HepG2 (cell line): ENCODE data around the gene IL1RAP. TPM values are rescaled to one million over a fixed set of nuclear protein-coding genes. Genes with fewer than 3 reads are reported as not detected.
A peak's percentile ranks its signal among the peaks of the same experiment; 100 is the strongest.

Source experiments
- ATAC-seq: fragments of 200-7000 bp; cut with Tn5 transposase; 3 replicates; pipeline ENCODE4 v1.9.1; 2020; ENCODE audit warnings: mild to moderate bottlenecking, moderate library complexity
- BruUV-seq: library from RNA; stranded (reverse); fragments of 400-500 nt; replicated peaks from 2 replicates; lab custom pipeline; 2021; lab: Mats Ljungman, UMichigan
- CTCF ChIA-PET: fragments of 300-600 bp; formaldehyde crosslinking; extraction: SDS; loops from one replicate; lab custom pipeline; 2021; ENCODE audit warnings: low total read pairs, inconsistent platforms, low intra/inter-chr PET ratio; lab: Yijun Ruan, JAX
- POLR2A ChIA-PET: fragments of 350-600 bp; sonication (Branson Sonifier 250); formaldehyde crosslinking; loops from one replicate; lab custom pipeline; 2020; ENCODE audit warnings: antibody characterized with exemption, inconsistent platforms; lab: Yijun Ruan, JAX
- DNase-seq: peaks from one replicate; pipeline ENCODE4 v3.0.0-alpha.2; 2015; ENCODE audit warnings: low spot score
- FAIRE-seq: peaks from 3 replicates; lab custom pipeline; 2011; peaks lifted over from hg19 to GRCh38; lab: Jason Lieb, UNC
- H2AFZ ChIP-seq: one replicate; pipeline ENCODE4 v1.6.1; 2011; ENCODE audit warnings: low read length, inconsistent platforms
- H3K27ac ChIP-seq: fragments of 300-600 bp; 3 replicates; pipeline ENCODE4 v1.8.0; 2011; ENCODE audit warnings: mixed run types, mild to moderate bottlenecking, mixed read lengths, low read length, inconsistent platforms; ENCODE audit not compliant: insufficient read depth; ENCODE audit errors: extremely low read length
- H3K27me3 ChIP-seq, 2 experiments: fragments of 200-600 bp in 1 of 2; 2 replicates in 1 of 2; 3 replicates in 1 of 2; pipeline versions ENCODE4 v1.6.0 to v1.8.0; 2011; ENCODE audit warnings: low read length in 2 of 2, mild to moderate bottlenecking in 2 of 2, moderate library complexity in 2 of 2, inconsistent platforms in 1 of 2; ENCODE audit not compliant: insufficient read depth in 2 of 2, control insufficient read depth in 1 of 2
- H3K36me3 ChIP-seq, 2 experiments: fragments of 200-600 bp in 1 of 2; replicated peaks in 1 of 2; 2 replicates in 1 of 2; 3 replicates in 1 of 2; pipeline versions ENCODE4 v1.5.1 to v1.8.0; 2011; ENCODE audit warnings: low read length in 2 of 2, inconsistent platforms in 1 of 2; ENCODE audit not compliant: insufficient read depth in 2 of 2, control insufficient read depth in 1 of 2
- H3K4me1 ChIP-seq: 2 replicates; pipeline ENCODE4 v1.5.1; 2012; ENCODE audit warnings: low read length, inconsistent platforms; ENCODE audit not compliant: insufficient read depth
- H3K4me2 ChIP-seq: 2 replicates; pipeline ENCODE4 v1.6.0; 2011; ENCODE audit warnings: low read depth, low read length, inconsistent platforms
- H3K4me3 ChIP-seq, 3 experiments: fragments of 200-600 bp in 1 of 3; sonication (generic), shearing (Covaris generic) in 1 of 3; replicated peaks in 1 of 3; 2 replicates each; pipeline ENCODE4 v1.5.1; 2011 to 2016; ENCODE audit warnings: low read length in 3 of 3, inconsistent platforms in 2 of 3, low read depth in 2 of 3, mild to moderate bottlenecking in 2 of 3, control low read depth in 1 of 3, mixed read lengths in 1 of 3; ENCODE audit not compliant: insufficient read depth in 1 of 3
- H3K79me2 ChIP-seq: one replicate; pipeline ENCODE4 v1.6.1; 2011; ENCODE audit warnings: low read length, inconsistent platforms; ENCODE audit not compliant: insufficient read depth
- H3K9ac ChIP-seq: 2 replicates; pipeline ENCODE4 v1.6.0; 2011; ENCODE audit warnings: mild to moderate bottlenecking, low read depth, low read length, inconsistent platforms; ENCODE audit not compliant: insufficient read depth
- H3K9me3 ChIP-seq: 2 replicates; pipeline ENCODE4 v1.5.1; 2012; ENCODE audit warnings: mild to moderate bottlenecking, low read length
- H4K20me1 ChIP-seq: 2 replicates; pipeline ENCODE4 v1.6.0; 2011; ENCODE audit warnings: inconsistent platforms, mild to moderate bottlenecking, low read length, moderate library complexity; ENCODE audit not compliant: insufficient read depth
- DBP ChIP-seq: sonication (generic); formaldehyde crosslinking; IDR thresholded peaks from 2 replicates; pipeline ENCODE4 v1.4.0; 2020; ENCODE audit warnings: missing genetic modification reagents; ENCODE audit errors: not compliant biosample characterization
- EHMT2 ChIP-seq: fragments of 200-600 bp; sonication (generic); IDR thresholded peaks from 2 replicates; pipeline ENCODE4 v1.7.0; 2017; ENCODE audit warnings: antibody characterized with exemption, low read depth, low read length, borderline replicate concordance
- EP300 ChIP-seq, 3 experiments: sonication (generic) in 1 of 3; formaldehyde crosslinking in 1 of 3; IDR thresholded peaks; 2 replicates each; pipeline versions ENCODE4 v1.5.1 to v1.6.1; 2011 to 2020; ENCODE audit warnings: low read depth in 2 of 3, low read length in 2 of 3, borderline replicate concordance in 1 of 3, improper control_type of control experiment in 1 of 3, mild to moderate bottlenecking in 1 of 3, missing genetic modification reagents in 1 of 3, moderate library complexity in 1 of 3
- GTF3A ChIP-seq: sonication (generic); formaldehyde crosslinking; conservative IDR thresholded peaks from 2 replicates; pipeline ENCODE4 v1.4.0; 2020; ENCODE audit warnings: mild to moderate bottlenecking, missing genetic modification reagents
- ISL2 ChIP-seq: sonication (generic); formaldehyde crosslinking; IDR thresholded peaks from 2 replicates; pipeline ENCODE4 v1.5.0; 2020; ENCODE audit warnings: missing genetic modification reagents
- NCOR1 ChIP-seq: fragments of 200-600 bp; sonication (generic); IDR thresholded peaks from 2 replicates; pipeline ENCODE4 v1.7.0; 2017; ENCODE audit warnings: antibody characterized with exemption, low read length, borderline replicate concordance
- ZFP41 ChIP-seq: sonication (generic); formaldehyde crosslinking; IDR thresholded peaks from 2 replicates; pipeline ENCODE4 v1.4.0; 2020; ENCODE audit warnings: mild to moderate bottlenecking, missing genetic modification reagents, borderline replicate concordance
- WGBS: methylation state at CpG from one replicate; pipeline ENCODE4 v1.1.6; 2017; ENCODE audit warnings: low lambda C conversion rate; 5-methylcytosine and 5-hydroxymethylcytosine counted together
- in situ Hi-C: cut with HindIII; loops from 2 replicates; pipeline ENCODE4 v1.10.0; 2017; ENCODE audit warnings: low pct_unique_long_range_greater_than_20kb; ENCODE audit not compliant: extremely low pct_ligation_motif_present
- intact Hi-C: fragments of 100-400 bp; cut with micrococcal nuclease; formaldehyde crosslinking; loops from one replicate; pipeline ENCODE4 v1.10.0; 2022; ENCODE audit not compliant: unreplicated experiment
- polyA plus RNA-seq, 8 experiments: library from polyadenylated mRNA; depleted of rRNA in 3 of 8; stranded (reverse) in 7 of 8; unstranded in 1 of 8; fragments of >200 nt; fragmentation: Illumina TruSeq in 4 of 8; extraction: Trizol in 4 of 8; gene quantifications; 2 replicates each; pipeline versions ENCODE4 v1.2.1 to v1.2.3, GENCODE V29; 2011 to 2016; ENCODE audit warnings: low read depth in 4 of 8, missing spikeins in 1 of 8, mixed read lengths in 1 of 8; ENCODE audit not compliant: insufficient read depth in 1 of 8
- total RNA-seq, 5 experiments: library from RNA; depleted of rRNA; stranded (reverse); fragments of >200 nt; fragmentation: Illumina TruSeq; extraction: Trizol; gene quantifications; 2 replicates each; pipeline ENCODE4 v1.2.3, GENCODE V29; 2016; ENCODE audit warnings: low read depth in 1 of 5

Gene IL1RAP
- total and polyA plus RNA-seq, 2 of the 13 experiments (the other 11 are each of a cell fraction or from before 2014, with no cell fraction given), result 18.3 to 54.9 TPM

DNA sequence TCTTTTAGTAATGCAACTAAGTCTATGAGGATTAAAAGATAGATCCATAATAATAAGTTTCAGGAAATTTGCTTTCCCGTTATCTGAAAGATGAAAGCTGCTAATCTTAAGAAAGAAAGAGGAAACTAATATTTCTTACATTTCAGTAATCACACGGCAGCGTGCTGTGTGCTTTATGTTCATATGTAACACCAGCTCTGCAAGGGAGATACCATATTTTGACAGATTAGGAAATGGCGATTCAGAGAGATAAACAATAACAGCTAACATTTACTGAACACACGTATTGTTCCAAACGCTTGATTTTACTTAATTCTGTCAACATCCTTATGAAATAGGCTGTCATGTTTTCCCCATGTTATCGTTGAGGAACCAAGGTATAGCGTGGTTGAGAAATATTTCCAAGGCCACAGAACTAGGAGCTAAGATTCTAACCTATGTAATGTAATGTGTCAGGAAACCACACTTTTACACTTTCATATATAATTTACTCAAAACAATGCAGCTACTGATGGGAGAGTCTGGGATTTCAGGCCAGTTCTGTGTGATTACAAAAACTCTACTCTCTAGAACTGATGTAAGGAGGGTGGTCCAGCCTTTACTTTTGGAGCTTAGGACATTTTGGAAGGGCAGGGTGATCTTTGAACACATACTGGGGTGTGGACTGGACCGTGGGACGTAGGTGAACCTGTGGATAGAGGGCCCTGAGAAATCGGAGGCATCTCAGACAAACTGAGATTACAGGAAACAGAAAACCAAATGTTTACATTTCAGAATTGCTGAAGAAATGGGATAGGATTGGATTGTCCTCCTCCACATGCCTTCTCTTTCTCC, 100.6 kb downstream of the IL1RAP start (continued):
- no peak for TF ChIP-seq DBP (CRISPR knock-in tag)
- no peak for TF ChIP-seq GTF3A (CRISPR knock-in tag)

DNA sequence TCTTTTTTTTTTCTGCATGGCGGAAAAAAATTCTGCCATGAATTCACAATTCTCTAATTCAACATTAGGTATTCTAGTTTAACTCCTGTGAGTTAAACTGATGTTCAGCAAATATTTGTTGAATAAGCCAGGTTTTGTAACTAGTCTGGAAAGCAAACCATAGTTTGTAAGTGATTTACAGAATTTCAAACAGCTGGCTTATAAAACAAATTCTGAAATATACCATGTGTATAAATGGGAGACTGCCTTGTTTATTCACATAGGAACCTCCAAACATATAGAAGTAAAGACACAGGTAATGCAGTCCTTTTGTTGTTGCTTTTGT, 101.1 kb downstream of the IL1RAP start:
- BruUV-seq, result no TSS peak
- FAIRE-seq (no peak), ATAC-seq (peak; percentile 41), DNase-seq (no peak)
- H3K9ac ChIP-seq, result no peak overlapping the region
- H4K20me1 ChIP-seq, result no peaks in the 10 kb centered on the region
- H3K79me2 ChIP-seq, result no peaks in the 10 kb centered on the region
- H3K4me3 ChIP-seq, result no peak overlapping the region; a peak in 1 of 6 replicates
- H3K9me3 ChIP-seq, result no peaks in the 10 kb centered on the region
- intact Hi-C loops (loop anchor here (5.0 kb wide), 1 partner anchor 48 kb away; no protein-coding TSS in a partner anchor), in situ Hi-C loops (no loop called here)
- no peak overlapping the region for H2AFZ ChIP-seq
- WGBS, result 30% methylated on average over 1 of the region's 1 CpG
- no peaks in the 10 kb centered on the region for H3K36me3 ChIP-seq
- ChIA-PET CTCF (no interaction called here), POLR2A (interaction anchor here (1.8 kb wide), 1 partner anchor 102 kb away, joined by 6 read pairs; the partner anchor contains the start of gene IL1RAP)
- H3K4me2 ChIP-seq, result peak overlapping the region; percentile 55
- peak overlapping the region; percentile 75 for H3K27ac ChIP-seq
- TF ChIP-seq NCOR1 (0 out of 2 replicates have a peak, but pooled peaks have one; percentile 15), EHMT2 (0 out of 2 replicates have a peak, but pooled peaks have one; percentile 41), ISL2 (CRISPR knock-in tag) (peak; percentile 24; the same call in 1 of the 2 replicates), ZFP41 (CRISPR knock-in tag) (no peak), EP300 (IDR thresholded peaks at IDR 0.05; ENCODE audit: low read depth in 2 of 2, low read length in 2 of 2) (peak in 1 of 2 experiments; percentile 16; a peak in 1 of 4 replicates), EP300 (CRISPR knock-in tag; IDR thresholded peaks at IDR 0.05; ENCODE audit: borderline replicate concordance) (no peak)
- TF ChIP-seq, all 625 proteins: peak for 4
- Histone ChIP-seq H3K27me3 (no peaks in the 10 kb centered on the region), H3K4me1 (peaks cover 67% of the 10 kb centered on the region)
